Spleen (tissue), 11 donors: ENCODE measurements around the gene STXBP1. TPM values are rescaled to one million over a fixed set of nuclear protein-coding genes. Genes with fewer than 3 reads are reported as not detected.

ENCODE experiments used
- DNase-seq: peaks from one replicate; pipeline ENCODE4 v3.0.0-alpha.2; 2020
- H3K27ac ChIP-seq, 8 donors: fragments of 200-600 bp; sonication (generic) in 7 of 8; 1 replicate in 4 of 8; 2 replicates in 4 of 8; pipeline versions ENCODE4 v1.5.0 to v1.8.0; 2016 to 2021; ENCODE audit warnings: inconsistent platforms in 4 of 8, mild to moderate bottlenecking in 4 of 8, moderate library complexity in 1 of 8
- H3K27me3 ChIP-seq, 7 donors: fragments of 200-600 bp; sonication (generic) in 6 of 7; replicated peaks in 1 of 7; 1 replicate in 4 of 7; 2 replicates in 3 of 7; pipeline versions ENCODE4 v1.5.0 to v1.8.0; 2016 to 2021; ENCODE audit warnings: inconsistent platforms in 3 of 7, mild to moderate bottlenecking in 1 of 7
- H3K36me3 ChIP-seq, 6 donors: fragments of 200-600 bp; sonication (generic) in 5 of 6; 1 replicate in 4 of 6; 2 replicates in 2 of 6; pipeline versions ENCODE4 v1.5.0 to v1.8.0; 2016 to 2021; ENCODE audit warnings: inconsistent platforms in 2 of 6
- H3K4me1 ChIP-seq, 6 donors: fragments of 200-600 bp; sonication (generic) in 5 of 6; 1 replicate in 3 of 6; 2 replicates in 3 of 6; pipeline versions ENCODE4 v1.5.0 to v1.8.0; 2016 to 2021; ENCODE audit warnings: inconsistent platforms in 3 of 6
- H3K4me3 ChIP-seq, 8 donors: fragments of 200-600 bp; sonication (generic) in 7 of 8; 1 replicate in 4 of 8; 2 replicates in 4 of 8; pipeline versions ENCODE4 v1.5.0 to v1.8.0; 2016 to 2021; ENCODE audit warnings: inconsistent platforms in 4 of 8, mild to moderate bottlenecking in 4 of 8, moderate library complexity in 2 of 8
- H3K9me3 ChIP-seq, 8 donors: fragments of 200-600 bp; sonication (generic) in 7 of 8; 1 replicate in 4 of 8; 2 replicates in 4 of 8; pipeline versions ENCODE4 v1.5.0 to v1.8.0; 2016 to 2021; ENCODE audit warnings: inconsistent platforms in 4 of 8
- POLR2A ChIP-seq, 3 donors: fragments of 450-650 bp; IDR thresholded peaks; one replicate each; pipeline ENCODE4 v1.5.1; 2017; ENCODE audit warnings: antibody characterized with exemption in 3 of 3, mild to moderate bottlenecking in 1 of 3
- POLR2AphosphoS5 ChIP-seq, 3 donors: sonication (generic); formaldehyde crosslinking; IDR thresholded peaks; one replicate each; pipeline ENCODE4 v1.5.1; 2017; ENCODE audit warnings: antibody characterized with exemption in 3 of 3
- WGBS, 5 donors: extraction: QIAGEN DNeasy Blood & Tissue Kit in 3 of 5; methylation state at CpG; one replicate each; pipeline versions ENCODE4 v1.1.5 to v1.1.7; 2013 to 2018; 5-methylcytosine and 5-hydroxymethylcytosine counted together
- intact Hi-C: fragments of 100-400 bp; cut with DNase I; formaldehyde crosslinking; loops from one replicate; pipeline ENCODE4 v1.15.0; 2023; ENCODE audit warnings: low total_unique reads
- polyA plus RNA-seq, 3 donors: library from polyadenylated mRNA; stranded (reverse); fragments of 200-250 nt; gene quantifications; one replicate each; pipeline ENCODE4 v1.2.1, GENCODE V29; 2013
- total RNA-seq, 7 donors: library from RNA; depleted of rRNA in 3 of 7; stranded (reverse); fragments of >200 nt in 3 of 7; fragmentation: NEBNext Ultra II Directional in 4 of 7; extraction: Animal tissue kit (Norgen Biotek cat#: 25700) in 4 of 7; gene quantifications; one replicate each; pipeline versions ENCODE4 v1.1.0 to v1.2.1, GENCODE V29; 2016 to 2021
- TF ChIP-seq, protein P1 (sequence below), 11 experiments: fragments of 200-600 bp in 7 of 11; fragments of 450-650 bp in 4 of 11; sonication (generic) in 4 of 11; IDR thresholded peaks in 8 of 11; conservative IDR thresholded peaks in 3 of 11; 1 replicate in 7 of 11; 2 replicates in 4 of 11; pipeline versions ENCODE4 v1.4.0 to v1.8.0; 2016 to 2021; ENCODE audit warnings: antibody characterized with exemption in 11 of 11, inconsistent platforms in 4 of 11, mild to moderate bottlenecking in 1 of 11
- donor health status: healthy with polysubstance abuse.
- donor health status: DM: no; HTN: no; CAD: no; lungs with moderate emphysema.
- donor health status: DM: no; HTN: no; CAD: no.
- donor health status: Bipolar disorder and iron deficiency.
- donor health status: healthy.
- donor health status: DM: no; HTN: no; CAD: no.
- donor health status: DM: yes; HTN: yes; CAD: no.

STXBP1 gene
- total and polyA plus RNA-seq, 10 donors: 4.3 to 75.7 (median 31.6) TPM

DNA sequence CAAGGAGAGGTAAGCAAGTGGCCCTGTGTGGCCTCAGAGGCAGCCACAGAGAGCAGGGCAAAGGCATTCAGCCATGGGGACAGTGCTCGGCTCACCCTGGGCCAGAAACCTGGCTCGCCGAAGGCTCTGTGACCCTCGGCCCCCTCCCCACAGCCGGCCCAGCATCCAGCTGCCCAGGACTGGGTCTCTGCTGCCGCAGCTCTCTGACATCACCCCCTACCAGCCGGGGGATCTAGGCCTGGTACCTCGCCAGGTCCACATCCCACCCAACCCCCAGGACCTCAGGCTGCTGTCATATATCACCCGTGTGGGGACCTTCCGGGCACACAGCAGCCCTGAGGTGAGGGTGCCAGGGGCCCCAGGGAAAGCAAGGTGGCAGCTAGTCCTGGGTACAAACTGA, 100.8 kb downstream of the STXBP1 start:
- no peaks in the 10 kb centered on the region for H3K27me3 ChIP-seq
- H3K36me3 ChIP-seq: peaks cover 0 to 12% (median 0%) of the 10 kb centered on the region in 6 donors
- no peak for DNase-seq
- WGBS, 5 donors: 94 to 100% (median 94%) methylated on average over 2 to 10 of the region's 10 CpGs
- H3K4me3 ChIP-seq: no peak overlapping the region
- H3K4me1 ChIP-seq: peaks cover 11 to 50% (median 37%) of the 10 kb centered on the region in 6 donors
- H3K9me3 ChIP-seq: no peaks in the 10 kb centered on the region
- TF ChIP-seq, protein P1, sequence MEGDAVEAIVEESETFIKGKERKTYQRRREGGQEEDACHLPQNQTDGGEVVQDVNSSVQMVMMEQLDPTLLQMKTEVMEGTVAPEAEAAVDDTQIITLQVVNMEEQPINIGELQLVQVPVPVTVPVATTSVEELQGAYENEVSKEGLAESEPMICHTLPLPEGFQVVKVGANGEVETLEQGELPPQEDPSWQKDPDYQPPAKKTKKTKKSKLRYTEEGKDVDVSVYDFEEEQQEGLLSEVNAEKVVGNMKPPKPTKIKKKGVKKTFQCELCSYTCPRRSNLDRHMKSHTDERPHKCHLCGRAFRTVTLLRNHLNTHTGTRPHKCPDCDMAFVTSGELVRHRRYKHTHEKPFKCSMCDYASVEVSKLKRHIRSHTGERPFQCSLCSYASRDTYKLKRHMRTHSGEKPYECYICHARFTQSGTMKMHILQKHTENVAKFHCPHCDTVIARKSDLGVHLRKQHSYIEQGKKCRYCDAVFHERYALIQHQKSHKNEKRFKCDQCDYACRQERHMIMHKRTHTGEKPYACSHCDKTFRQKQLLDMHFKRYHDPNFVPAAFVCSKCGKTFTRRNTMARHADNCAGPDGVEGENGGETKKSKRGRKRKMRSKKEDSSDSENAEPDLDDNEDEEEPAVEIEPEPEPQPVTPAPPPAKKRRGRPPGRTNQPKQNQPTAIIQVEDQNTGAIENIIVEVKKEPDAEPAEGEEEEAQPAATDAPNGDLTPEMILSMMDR (IDR thresholded peaks at IDR 0.05 in 8 of 11, conservative IDR thresholded peaks at IDR 0.05 in 3 of 11): no peak
- TF ChIP-seq POLR2A (IDR thresholded peaks at IDR 0.05) (no peak), POLR2AphosphoS5 (IDR thresholded peaks at IDR 0.05) (no peak)
- intact Hi-C loops: no loop called here
- H3K27ac ChIP-seq: no peak overlapping the region

DNA sequence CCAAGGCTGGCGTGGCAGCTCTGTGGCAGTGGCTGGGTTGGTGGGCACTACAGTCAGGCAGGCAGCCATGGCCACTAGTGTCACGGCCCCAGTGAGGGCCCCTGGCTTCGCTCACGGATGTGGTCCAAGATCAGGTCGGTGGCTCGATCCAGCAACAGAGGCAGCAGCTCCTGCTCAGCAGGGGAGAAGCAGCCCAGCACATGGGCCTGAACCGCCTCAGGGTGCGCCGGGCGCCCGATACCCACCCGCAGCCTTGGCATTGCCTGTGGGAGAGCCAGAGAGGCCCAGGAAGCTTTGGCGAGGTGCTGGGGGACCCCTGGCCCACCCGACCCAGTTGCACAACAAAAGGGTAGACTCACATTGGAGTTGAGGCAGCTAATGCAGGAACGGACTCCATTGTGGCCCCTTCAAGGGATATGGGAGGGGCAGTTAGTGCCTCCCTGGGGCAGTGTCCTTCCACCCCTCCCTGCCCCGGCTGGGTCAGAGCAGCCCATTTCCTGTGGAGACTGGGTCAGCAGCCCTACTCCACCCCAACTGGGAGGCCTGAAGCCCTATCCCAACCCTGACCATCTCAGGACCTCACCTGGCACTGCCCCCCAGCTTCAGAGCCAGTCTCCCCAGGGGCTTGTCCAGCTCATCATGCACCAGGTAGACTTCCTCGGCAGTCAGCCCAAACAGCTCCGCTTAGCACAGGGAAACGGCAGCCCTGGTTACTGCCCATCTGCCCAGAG, 102.1 kb downstream of the STXBP1 start:
- peaks cover 0 to 12% (median 0%) of the 10 kb centered on the region in 6 donors for H3K36me3 ChIP-seq
- 39 to 82% (median 78%) methylated on average over 8 to 19 of the region's 19 CpGs for whole genome bisulfite sequencing, 5 donors
- peak; percentile 82 for DNase-seq
- intact Hi-C loops: no loop called here
- no peaks in the 10 kb centered on the region for H3K9me3 ChIP-seq
- no peaks in the 10 kb centered on the region for H3K27me3 ChIP-seq
- peak overlapping the region in 1 of 8 donors; percentile 91 for H3K27ac ChIP-seq
- H3K4me1 ChIP-seq: peaks cover 11 to 52% (median 37%) of the 10 kb centered on the region in 6 donors
- no peak for TF ChIP-seq POLR2A (IDR thresholded peaks at IDR 0.05)
- TF ChIP-seq, protein P1 (IDR thresholded peaks at IDR 0.05 in 8 of 11, conservative IDR thresholded peaks at IDR 0.05 in 3 of 11): no peak
- peak overlapping the region in 7 of 8 donors; percentile 57 to 94 (median 80) for H3K4me3 ChIP-seq

DNA sequence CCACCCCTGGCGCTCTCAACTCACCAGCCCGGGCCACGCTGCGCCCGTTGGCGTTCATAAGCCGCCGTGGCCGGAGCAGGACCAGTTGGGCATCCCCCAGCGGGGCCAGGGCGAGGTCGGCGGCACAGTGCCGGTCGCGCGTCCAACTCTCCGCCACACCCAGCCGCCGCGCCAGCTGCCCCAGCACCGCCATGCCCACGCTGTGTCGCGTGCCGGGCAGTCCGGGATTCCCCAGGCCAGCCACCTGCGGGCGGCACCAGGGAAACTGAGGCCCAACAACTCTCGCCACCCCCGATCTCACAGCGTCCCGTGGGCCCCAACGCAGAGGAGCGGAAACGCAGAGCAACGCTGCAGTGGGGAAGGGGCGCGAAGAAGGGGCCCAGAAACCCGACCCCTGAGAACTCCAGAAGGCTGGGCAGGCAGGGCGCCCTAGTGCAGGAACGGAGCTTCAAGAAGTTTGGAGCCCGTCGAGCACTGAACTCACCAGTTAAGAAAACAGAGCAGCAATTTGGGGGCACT, 102.9 kb downstream of the STXBP1 start:
- peaks cover 11 to 61% (median 37%) of the 10 kb centered on the region in 6 donors for H3K4me1 ChIP-seq
- H3K27me3 ChIP-seq: no peaks in the 10 kb centered on the region
- peak overlapping the region; percentile 61 to 91 (median 86) for H3K27ac ChIP-seq
- TF ChIP-seq POLR2AphosphoS5 (IDR thresholded peaks at IDR 0.05) (no peak), POLR2A (IDR thresholded peaks at IDR 0.05) (no peak)
- TF ChIP-seq, protein P1 (IDR thresholded peaks at IDR 0.05 in 8 of 11, conservative IDR thresholded peaks at IDR 0.05 in 3 of 11): no peak
- WGBS, 5 donors: 0 to 1% (median 0%) methylated on average over 15 to 44 of the region's 44 CpGs
- peak overlapping the region; percentile 57 to 94 (median 76) for H3K4me3 ChIP-seq
- intact Hi-C loops: no loop called here
- peak; percentile 87 for DNase-seq
- H3K9me3 ChIP-seq: no peaks in the 10 kb centered on the region
- H3K36me3 ChIP-seq: peaks cover 0 to 12% (median 0%) of the 10 kb centered on the region in 6 donors
